ENCODE measurements around the gene UNC45A. TPM values are rescaled to one million over a fixed set of nuclear protein-coding genes. Genes with fewer than 3 reads are reported as not detected.
A peak's percentile ranks its signal among the peaks of the same experiment; 100 is the strongest.

Gene UNC45A
- total and polyA plus RNA-seq, 2 of the 13 experiments (the other 11 are each of a cell fraction or from before 2014, with no cell fraction given), result 33.8 to 39.7 TPM

DNA sequence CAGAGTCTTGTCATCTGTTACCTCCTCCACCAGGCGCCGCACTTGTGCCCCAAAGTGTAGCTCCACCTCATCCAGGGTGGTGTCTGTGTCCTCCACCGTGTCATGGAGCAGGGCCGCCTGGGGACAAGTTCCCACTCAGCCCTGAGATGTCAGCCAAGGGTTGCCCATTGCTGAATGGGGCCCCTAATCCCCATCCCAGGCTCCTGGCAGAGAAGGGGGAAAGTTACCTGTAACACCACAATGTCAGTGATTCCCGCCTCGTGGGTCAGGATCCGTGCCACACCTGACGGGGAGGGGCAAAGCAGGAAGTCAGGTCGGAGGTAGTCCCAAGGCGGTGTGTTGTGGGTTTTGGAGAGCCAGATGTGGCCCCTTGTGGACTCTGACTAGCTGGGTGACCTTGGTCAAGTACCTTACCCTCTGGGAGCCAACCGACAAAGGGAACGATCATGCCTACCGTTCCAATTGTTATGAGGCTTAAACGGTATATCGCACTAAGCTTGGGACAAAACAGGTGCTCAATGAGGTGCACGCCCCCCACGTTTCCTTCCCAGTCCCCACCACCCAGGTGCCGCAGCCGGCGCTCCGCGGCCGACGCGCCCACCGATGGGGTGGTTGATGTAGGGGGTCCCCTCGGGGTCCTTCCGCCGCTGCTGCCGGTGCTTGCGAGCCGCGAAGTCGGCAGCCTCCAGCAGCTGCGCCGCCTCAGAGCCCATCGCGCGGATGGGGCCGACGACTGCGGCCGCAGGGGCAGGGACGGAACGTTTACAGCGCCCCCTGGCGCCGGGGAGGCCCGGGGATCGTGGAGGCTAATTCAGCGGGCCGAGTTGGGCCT lies 3.0 kb upstream of the UNC45A start, which contains the start of gene HDDC3 (continued):
- no peak for TF ChIP-seq ZBTB1 (CRISPR knock-in tag; IDR thresholded peaks at IDR 0.05; ENCODE audit: borderline replicate concordance)
- no peak for TF ChIP-seq ZNF34 (CRISPR knock-in tag; IDR thresholded peaks at IDR 0.05; ENCODE audit: borderline replicate concordance)
- no peak; the same call in 1 of the 2 replicates for TF ChIP-seq HES4 (CRISPR knock-in tag; IDR thresholded peaks at IDR 0.05; ENCODE audit: borderline replicate concordance)
- TF ChIP-seq ZNF264 (CRISPR knock-in tag; IDR thresholded peaks at IDR 0.05), result peak; percentile 64; the same call in 1 of the 2 replicates
- no peak for TF ChIP-seq ZNF180 (CRISPR knock-in tag; IDR thresholded peaks at IDR 0.05; ENCODE audit: borderline replicate concordance, low read depth)
- no peak for TF ChIP-seq FLYWCH1 (CRISPR knock-in tag; IDR thresholded peaks at IDR 0.05)
- TF ChIP-seq ZNF777 (CRISPR knock-in tag; IDR thresholded peaks at IDR 0.05), result peak; percentile 55
- no peak for TF ChIP-seq CHD2 (IDR thresholded peaks at IDR 0.05; ENCODE audit: low read depth, low read length)
- TF ChIP-seq, protein P1, sequence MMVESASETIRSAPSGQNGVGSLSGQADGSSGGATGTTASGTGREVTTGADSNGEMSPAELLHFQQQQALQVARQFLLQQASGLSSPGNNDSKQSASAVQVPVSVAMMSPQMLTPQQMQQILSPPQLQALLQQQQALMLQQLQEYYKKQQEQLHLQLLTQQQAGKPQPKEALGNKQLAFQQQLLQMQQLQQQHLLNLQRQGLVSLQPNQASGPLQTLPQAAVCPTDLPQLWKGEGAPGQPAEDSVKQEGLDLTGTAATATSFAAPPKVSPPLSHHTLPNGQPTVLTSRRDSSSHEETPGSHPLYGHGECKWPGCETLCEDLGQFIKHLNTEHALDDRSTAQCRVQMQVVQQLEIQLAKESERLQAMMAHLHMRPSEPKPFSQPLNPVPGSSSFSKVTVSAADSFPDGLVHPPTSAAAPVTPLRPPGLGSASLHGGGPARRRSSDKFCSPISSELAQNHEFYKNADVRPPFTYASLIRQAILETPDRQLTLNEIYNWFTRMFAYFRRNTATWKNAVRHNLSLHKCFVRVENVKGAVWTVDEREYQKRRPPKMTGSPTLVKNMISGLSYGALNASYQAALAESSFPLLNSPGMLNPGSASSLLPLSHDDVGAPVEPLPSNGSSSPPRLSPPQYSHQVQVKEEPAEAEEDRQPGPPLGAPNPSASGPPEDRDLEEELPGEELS (CRISPR knock-in tag; IDR thresholded peaks at IDR 0.05), result peak; percentile 29
- TF ChIP-seq, protein P2, sequence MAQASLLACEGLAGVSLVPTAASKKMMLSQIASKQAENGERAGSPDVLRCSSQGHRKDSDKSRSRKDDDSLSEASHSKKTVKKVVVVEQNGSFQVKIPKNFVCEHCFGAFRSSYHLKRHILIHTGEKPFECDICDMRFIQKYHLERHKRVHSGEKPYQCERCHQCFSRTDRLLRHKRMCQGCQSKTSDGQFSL (CRISPR knock-in tag; IDR thresholded peaks at IDR 0.05), result 0 out of 2 replicates have a peak, but pooled peaks have one; percentile 10
- TF ChIP-seq HNRNPLL (IDR thresholded peaks at IDR 0.05; ENCODE audit: low read depth, low read length, poor library complexity, severe bottlenecking), result peak; percentile 89
- TF ChIP-seq MIER2 (CRISPR knock-in tag; IDR thresholded peaks at IDR 0.05), result 0 out of 2 replicates have a peak, but pooled peaks have one; percentile 51
- TF ChIP-seq ATF1 (CRISPR knock-in tag; IDR thresholded peaks at IDR 0.05), result no peak
- no peak for TF ChIP-seq ZKSCAN8 (CRISPR knock-in tag; IDR thresholded peaks at IDR 0.05; ENCODE audit: borderline replicate concordance)
- no peak for TF ChIP-seq ZNF569 (CRISPR knock-in tag; IDR thresholded peaks at IDR 0.05; ENCODE audit: borderline replicate concordance)
- 0 out of 2 replicates have a peak, but pooled peaks have one; percentile 30 for TF ChIP-seq ARNTL (CRISPR knock-in tag; IDR thresholded peaks at IDR 0.05)
- no peak for TF ChIP-seq ZNF83 (CRISPR knock-in tag; IDR thresholded peaks at IDR 0.05; ENCODE audit: borderline replicate concordance)
- no peak for TF ChIP-seq ETV6 (CRISPR knock-in tag; conservative IDR thresholded peaks at IDR 0.05)
- TF ChIP-seq FOXK2 (IDR thresholded peaks at IDR 0.05), result no peak
- TF ChIP-seq ZNF33A (CRISPR knock-in tag; IDR thresholded peaks at IDR 0.05; ENCODE audit: borderline replicate concordance), result no peak
- TF ChIP-seq NONO (IDR thresholded peaks at IDR 0.05), result no peak
- peak; percentile 72 for TF ChIP-seq NONO (CRISPR knock-in tag; conservative IDR thresholded peaks at IDR 0.05)
- TF ChIP-seq HNRNPK (IDR thresholded peaks at IDR 0.05; ENCODE audit: low read depth, low read length, poor library complexity, severe bottlenecking), result peak; percentile 37
- no peak for TF ChIP-seq SP2 (CRISPR knock-in tag; IDR thresholded peaks at IDR 0.05)
- TF ChIP-seq CREM (IDR thresholded peaks at IDR 0.05), result no peak
- TF ChIP-seq CREM (CRISPR knock-in tag; IDR thresholded peaks at IDR 0.05), result no peak
- TF ChIP-seq, protein P3, sequence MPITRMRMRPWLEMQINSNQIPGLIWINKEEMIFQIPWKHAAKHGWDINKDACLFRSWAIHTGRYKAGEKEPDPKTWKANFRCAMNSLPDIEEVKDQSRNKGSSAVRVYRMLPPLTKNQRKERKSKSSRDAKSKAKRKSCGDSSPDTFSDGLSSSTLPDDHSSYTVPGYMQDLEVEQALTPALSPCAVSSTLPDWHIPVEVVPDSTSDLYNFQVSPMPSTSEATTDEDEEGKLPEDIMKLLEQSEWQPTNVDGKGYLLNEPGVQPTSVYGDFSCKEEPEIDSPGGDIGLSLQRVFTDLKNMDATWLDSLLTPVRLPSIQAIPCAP (CRISPR knock-in tag; IDR thresholded peaks at IDR 0.05; ENCODE audit: low read depth), result no peak

Data from HepG2 (cell line).